DND-41 (cell line): ENCODE measurements around the gene MRPL36.

ENCODE experiments used
- CTCF ChIP-seq: IDR thresholded peaks from 2 replicates; pipeline ENCODE4 v1.5.1; 2012; ENCODE audit warnings: borderline replicate concordance, low read length, moderate library complexity, mild to moderate bottlenecking; ENCODE audit not compliant: poor library complexity, severe bottlenecking; ENCODE audit errors: extremely low read depth
- EZH2 ChIP-seq: IDR thresholded peaks from 3 replicates; pipeline ENCODE4 v1.6.1; 2012; ENCODE audit warnings: borderline replicate concordance, low read depth, mild to moderate bottlenecking, moderate library complexity, low read length, inconsistent platforms; ENCODE audit not compliant: severe bottlenecking

- TF ChIP-seq CTCF (no peak), EZH2 (no peak)
Observed at GRCh38 chr5:1779021-1779680, 20.5 kb downstream of the MRPL36 start.
